ENCODE measurements around the gene DCAF11. TPM values are rescaled to one million over a fixed set of nuclear protein-coding genes. Genes with fewer than 3 reads are reported as not detected.

Gene DCAF11
- total and polyA plus RNA-seq, 2 of the 13 experiments (the other 11 are each of a cell fraction or from before 2014, with no cell fraction given), result 150 to 257 TPM

DNA sequence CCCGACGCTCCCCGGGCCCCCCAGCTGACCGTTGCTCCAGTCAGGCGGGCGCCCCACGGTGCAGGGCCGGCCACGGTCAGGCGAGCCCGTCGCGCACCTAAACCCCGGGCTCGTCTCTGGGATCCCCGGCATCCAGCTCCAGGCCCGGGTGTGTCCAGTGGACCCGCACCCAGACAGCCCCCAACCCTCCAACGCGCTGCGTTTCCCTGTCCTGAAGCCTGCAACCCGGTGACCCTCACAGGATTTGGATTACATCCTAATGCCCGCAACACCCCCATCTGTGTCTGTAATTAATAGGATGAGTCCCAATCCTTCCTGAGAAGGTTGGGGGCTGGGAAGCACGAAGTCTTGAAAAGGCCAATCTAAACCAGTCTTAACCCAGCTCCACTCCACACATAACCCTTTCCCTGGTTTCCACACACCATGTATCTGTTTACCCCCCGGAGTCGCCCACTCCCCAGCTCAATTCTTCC lies 32.8 kb upstream of the DCAF11 start (continued):
- TF ChIP-seq, protein P1, sequence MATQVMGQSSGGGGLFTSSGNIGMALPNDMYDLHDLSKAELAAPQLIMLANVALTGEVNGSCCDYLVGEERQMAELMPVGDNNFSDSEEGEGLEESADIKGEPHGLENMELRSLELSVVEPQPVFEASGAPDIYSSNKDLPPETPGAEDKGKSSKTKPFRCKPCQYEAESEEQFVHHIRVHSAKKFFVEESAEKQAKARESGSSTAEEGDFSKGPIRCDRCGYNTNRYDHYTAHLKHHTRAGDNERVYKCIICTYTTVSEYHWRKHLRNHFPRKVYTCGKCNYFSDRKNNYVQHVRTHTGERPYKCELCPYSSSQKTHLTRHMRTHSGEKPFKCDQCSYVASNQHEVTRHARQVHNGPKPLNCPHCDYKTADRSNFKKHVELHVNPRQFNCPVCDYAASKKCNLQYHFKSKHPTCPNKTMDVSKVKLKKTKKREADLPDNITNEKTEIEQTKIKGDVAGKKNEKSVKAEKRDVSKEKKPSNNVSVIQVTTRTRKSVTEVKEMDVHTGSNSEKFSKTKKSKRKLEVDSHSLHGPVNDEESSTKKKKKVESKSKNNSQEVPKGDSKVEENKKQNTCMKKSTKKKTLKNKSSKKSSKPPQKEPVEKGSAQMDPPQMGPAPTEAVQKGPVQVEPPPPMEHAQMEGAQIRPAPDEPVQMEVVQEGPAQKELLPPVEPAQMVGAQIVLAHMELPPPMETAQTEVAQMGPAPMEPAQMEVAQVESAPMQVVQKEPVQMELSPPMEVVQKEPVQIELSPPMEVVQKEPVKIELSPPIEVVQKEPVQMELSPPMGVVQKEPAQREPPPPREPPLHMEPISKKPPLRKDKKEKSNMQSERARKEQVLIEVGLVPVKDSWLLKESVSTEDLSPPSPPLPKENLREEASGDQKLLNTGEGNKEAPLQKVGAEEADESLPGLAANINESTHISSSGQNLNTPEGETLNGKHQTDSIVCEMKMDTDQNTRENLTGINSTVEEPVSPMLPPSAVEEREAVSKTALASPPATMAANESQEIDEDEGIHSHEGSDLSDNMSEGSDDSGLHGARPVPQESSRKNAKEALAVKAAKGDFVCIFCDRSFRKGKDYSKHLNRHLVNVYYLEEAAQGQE (IDR thresholded peaks at IDR 0.05; ENCODE audit: borderline replicate concordance in 1 of 2, low read depth in 1 of 2, low read length in 2 of 2), result no peak
- TF ChIP-seq, protein P2, sequence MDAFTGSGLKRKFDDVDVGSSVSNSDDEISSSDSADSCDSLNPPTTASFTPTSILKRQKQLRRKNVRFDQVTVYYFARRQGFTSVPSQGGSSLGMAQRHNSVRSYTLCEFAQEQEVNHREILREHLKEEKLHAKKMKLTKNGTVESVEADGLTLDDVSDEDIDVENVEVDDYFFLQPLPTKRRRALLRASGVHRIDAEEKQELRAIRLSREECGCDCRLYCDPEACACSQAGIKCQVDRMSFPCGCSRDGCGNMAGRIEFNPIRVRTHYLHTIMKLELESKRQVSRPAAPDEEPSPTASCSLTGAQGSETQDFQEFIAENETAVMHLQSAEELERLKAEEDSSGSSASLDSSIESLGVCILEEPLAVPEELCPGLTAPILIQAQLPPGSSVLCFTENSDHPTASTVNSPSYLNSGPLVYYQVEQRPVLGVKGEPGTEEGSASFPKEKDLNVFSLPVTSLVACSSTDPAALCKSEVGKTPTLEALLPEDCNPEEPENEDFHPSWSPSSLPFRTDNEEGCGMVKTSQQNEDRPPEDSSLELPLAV (CRISPR knock-in tag; conservative IDR thresholded peaks at IDR 0.05; ENCODE audit: low read depth), result no peak
- TF ChIP-seq ATAD3A (CRISPR knock-in tag; IDR thresholded peaks at IDR 0.05), result no peak
- TF ChIP-seq SMARCE1 (IDR thresholded peaks at IDR 0.05; ENCODE audit: borderline replicate concordance), result no peak
- TF ChIP-seq CEBPG (CRISPR knock-in tag; IDR thresholded peaks at IDR 0.05), result no peak
- TF ChIP-seq NFIB (CRISPR knock-in tag; IDR thresholded peaks at IDR 0.05; ENCODE audit: borderline replicate concordance), result no peak
- TF ChIP-seq ZNF549 (CRISPR knock-in tag; IDR thresholded peaks at IDR 0.05), result peak; percentile 77
- no peak for TF ChIP-seq SRSF4 (IDR thresholded peaks at IDR 0.05; ENCODE audit: low read depth, low read length, poor library complexity, severe bottlenecking)
- TF ChIP-seq, protein P3, sequence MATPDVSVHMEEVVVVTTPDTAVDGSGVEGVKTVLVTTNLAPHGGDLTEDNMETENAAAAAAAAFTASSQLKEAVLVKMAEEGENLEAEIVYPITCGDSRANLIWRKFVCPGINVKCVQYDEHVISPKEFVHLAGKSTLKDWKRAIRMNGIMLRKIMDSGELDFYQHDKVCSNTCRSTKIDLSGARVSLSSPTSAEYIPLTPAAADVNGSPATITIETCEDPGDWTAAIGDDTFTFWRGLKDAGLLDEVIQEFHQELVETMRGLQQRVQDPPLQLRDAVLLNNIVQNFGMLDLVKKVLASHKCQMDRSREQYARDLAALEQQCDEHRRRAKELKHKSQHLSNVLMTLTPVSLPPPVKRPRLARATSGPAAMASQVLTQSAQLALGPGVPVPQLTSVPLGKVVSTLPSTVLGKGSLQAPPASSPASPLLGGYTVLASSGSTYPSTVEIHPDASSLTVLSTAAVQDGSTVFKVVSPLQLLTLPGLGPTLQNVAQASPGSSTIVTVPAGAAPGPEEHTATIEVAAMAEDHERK (CRISPR knock-in tag; IDR thresholded peaks at IDR 0.05; ENCODE audit: low read depth), result no peak
- TF ChIP-seq, protein P4, sequence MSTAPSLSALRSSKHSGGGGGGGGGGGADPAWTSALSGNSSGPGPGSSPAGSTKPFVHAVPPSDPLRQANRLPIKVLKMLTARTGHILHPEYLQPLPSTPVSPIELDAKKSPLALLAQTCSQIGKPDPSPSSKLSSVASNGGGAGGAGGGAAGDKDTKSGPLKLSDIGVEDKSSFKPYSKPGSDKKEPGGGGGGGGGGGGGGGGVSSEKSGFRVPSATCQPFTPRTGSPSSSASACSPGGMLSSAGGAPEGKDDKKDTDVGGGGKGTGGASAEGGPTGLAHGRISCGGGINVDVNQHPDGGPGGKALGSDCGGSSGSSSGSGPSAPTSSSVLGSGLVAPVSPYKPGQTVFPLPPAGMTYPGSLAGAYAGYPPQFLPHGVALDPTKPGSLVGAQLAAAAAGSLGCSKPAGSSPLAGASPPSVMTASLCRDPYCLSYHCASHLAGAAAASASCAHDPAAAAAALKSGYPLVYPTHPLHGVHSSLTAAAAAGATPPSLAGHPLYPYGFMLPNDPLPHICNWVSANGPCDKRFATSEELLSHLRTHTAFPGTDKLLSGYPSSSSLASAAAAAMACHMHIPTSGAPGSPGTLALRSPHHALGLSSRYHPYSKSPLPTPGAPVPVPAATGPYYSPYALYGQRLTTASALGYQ (CRISPR knock-in tag; IDR thresholded peaks at IDR 0.05), result peak; percentile 31; the same call in 1 of the 2 replicates
- TF ChIP-seq, protein P5, sequence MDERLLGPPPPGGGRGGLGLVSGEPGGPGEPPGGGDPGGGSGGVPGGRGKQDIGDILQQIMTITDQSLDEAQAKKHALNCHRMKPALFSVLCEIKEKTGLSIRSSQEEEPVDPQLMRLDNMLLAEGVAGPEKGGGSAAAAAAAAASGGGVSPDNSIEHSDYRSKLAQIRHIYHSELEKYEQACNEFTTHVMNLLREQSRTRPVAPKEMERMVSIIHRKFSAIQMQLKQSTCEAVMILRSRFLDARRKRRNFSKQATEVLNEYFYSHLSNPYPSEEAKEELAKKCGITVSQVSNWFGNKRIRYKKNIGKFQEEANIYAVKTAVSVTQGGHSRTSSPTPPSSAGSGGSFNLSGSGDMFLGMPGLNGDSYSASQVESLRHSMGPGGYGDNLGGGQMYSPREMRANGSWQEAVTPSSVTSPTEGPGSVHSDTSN (CRISPR knock-in tag; IDR thresholded peaks at IDR 0.05), result no peak
- TF ChIP-seq, protein P6, sequence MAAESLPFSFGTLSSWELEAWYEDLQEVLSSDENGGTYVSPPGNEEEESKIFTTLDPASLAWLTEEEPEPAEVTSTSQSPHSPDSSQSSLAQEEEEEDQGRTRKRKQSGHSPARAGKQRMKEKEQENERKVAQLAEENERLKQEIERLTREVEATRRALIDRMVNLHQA (CRISPR knock-in tag; IDR thresholded peaks at IDR 0.05), result no peak
- TF ChIP-seq, protein P7, sequence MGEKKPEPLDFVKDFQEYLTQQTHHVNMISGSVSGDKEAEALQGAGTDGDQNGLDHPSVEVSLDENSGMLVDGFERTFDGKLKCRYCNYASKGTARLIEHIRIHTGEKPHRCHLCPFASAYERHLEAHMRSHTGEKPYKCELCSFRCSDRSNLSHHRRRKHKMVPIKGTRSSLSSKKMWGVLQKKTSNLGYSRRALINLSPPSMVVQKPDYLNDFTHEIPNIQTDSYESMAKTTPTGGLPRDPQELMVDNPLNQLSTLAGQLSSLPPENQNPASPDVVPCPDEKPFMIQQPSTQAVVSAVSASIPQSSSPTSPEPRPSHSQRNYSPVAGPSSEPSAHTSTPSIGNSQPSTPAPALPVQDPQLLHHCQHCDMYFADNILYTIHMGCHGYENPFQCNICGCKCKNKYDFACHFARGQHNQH (CRISPR knock-in tag; IDR thresholded peaks at IDR 0.05), result peak; percentile 3; the same call in 1 of the 2 replicates
- TF ChIP-seq, protein P8, sequence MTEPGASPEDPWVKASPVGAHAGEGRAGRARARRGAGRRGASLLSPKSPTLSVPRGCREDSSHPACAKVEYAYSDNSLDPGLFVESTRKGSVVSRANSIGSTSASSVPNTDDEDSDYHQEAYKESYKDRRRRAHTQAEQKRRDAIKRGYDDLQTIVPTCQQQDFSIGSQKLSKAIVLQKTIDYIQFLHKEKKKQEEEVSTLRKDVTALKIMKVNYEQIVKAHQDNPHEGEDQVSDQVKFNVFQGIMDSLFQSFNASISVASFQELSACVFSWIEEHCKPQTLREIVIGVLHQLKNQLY (CRISPR knock-in tag; IDR thresholded peaks at IDR 0.05), result no peak
- no peak for TF ChIP-seq HOXA3 (CRISPR knock-in tag; IDR thresholded peaks at IDR 0.05)
- TF ChIP-seq ZNF761 (CRISPR knock-in tag; conservative IDR thresholded peaks at IDR 0.05), result no peak
